PC-3 (cell line): ENCODE measurements around the gene ROBO2. TPM values are rescaled to one million over a fixed set of nuclear protein-coding genes. Genes with fewer than 3 reads are reported as not detected.

Experiments
- ATAC-seq: fragments of 200-7000 bp; cut with Tn5 transposase; 2 replicates; pipeline ENCODE4 v1.9.1; 2020; ENCODE audit warnings: mild to moderate bottlenecking, moderate library complexity
- BruUV-seq: library from RNA; stranded (reverse); fragments of 400-500 nt; replicated peaks from 2 replicates; lab custom pipeline; 2021; lab: Mats Ljungman, UMichigan
- CTCF ChIA-PET: fragments of 300-600 bp; sonication (Branson Sonifier 250); formaldehyde crosslinking; loops from one replicate; lab custom pipeline; 2022; ENCODE audit warnings: antibody characterized with exemption; lab: Charles Lee
- POLR2A ChIA-PET: fragments of 300-600 bp; sonication (Branson Sonifier 250); formaldehyde crosslinking; loops from one replicate; lab custom pipeline; 2022; ENCODE audit warnings: antibody characterized with exemption; ENCODE audit not compliant: unreplicated experiment; lab: Charles Lee
- DNase-seq: peaks from one replicate; pipeline ENCODE4 v3.0.0-alpha.2; 2015
- H2AFZ ChIP-seq: fragments of 300-600 bp; sonication (generic); 2 replicates; pipeline ENCODE4 v1.6.0; 2016; ENCODE audit warnings: antibody characterized with exemption, low read length
- H3F3A ChIP-seq: fragments of 300-600 bp; sonication (generic); one replicate; pipeline ENCODE4 v1.6.0; 2017; ENCODE audit warnings: antibody characterized with exemption, low read length, control low read depth, mild to moderate bottlenecking; ENCODE audit not compliant: unreplicated experiment
- H3K27ac ChIP-seq: fragments of 300-600 bp; sonication (generic); 2 replicates; pipeline ENCODE4 v1.5.1; 2016; ENCODE audit warnings: mild to moderate bottlenecking, low read length
- H3K27me3 ChIP-seq: fragments of 300-600 bp; sonication (generic); 2 replicates; pipeline ENCODE4 v1.6.1; 2016; ENCODE audit warnings: low read length, mixed read lengths
- H3K36me3 ChIP-seq: fragments of 300-600 bp; sonication (generic); 2 replicates; pipeline ENCODE4 v1.6.1; 2016; ENCODE audit warnings: low read depth, mixed run types, low read length, mixed read lengths
- H3K4me1 ChIP-seq: fragments of 300-600 bp; sonication (generic); 2 replicates; pipeline ENCODE4 v1.5.1; 2016; ENCODE audit warnings: low read length; ENCODE audit not compliant: insufficient read depth
- H3K4me2 ChIP-seq: fragments of 300-600 bp; sonication (generic); 2 replicates; pipeline ENCODE4 v1.6.0; 2016; ENCODE audit warnings: low read length
- H3K4me3 ChIP-seq: fragments of 300-600 bp; sonication (generic); 2 replicates; pipeline ENCODE4 v1.5.1; 2016; ENCODE audit warnings: mild to moderate bottlenecking, low read length, mixed read lengths
- H3K79me2 ChIP-seq: fragments of 300-600 bp; sonication (generic); 2 replicates; pipeline ENCODE4 v1.6.1; 2017; ENCODE audit warnings: low read length, mixed read lengths
- H3K9ac ChIP-seq: fragments of 300-600 bp; sonication (generic); 2 replicates; pipeline ENCODE4 v1.6.0; 2016; ENCODE audit warnings: mild to moderate bottlenecking, low read length
- H3K9me2 ChIP-seq: fragments of 300-600 bp; sonication (generic); replicated peaks from 2 replicates; pipeline ENCODE4 v1.6.1; 2016; ENCODE audit warnings: mixed run types, low read length, mixed read lengths
- H3K9me3 ChIP-seq: fragments of 300-600 bp; sonication (generic); 2 replicates; pipeline ENCODE4 v1.6.1; 2016; ENCODE audit warnings: low read length, mixed read lengths
- H4K20me1 ChIP-seq: fragments of 300-600 bp; sonication (generic); 2 replicates; pipeline ENCODE4 v1.6.1; 2016; ENCODE audit warnings: low read length, mixed read lengths
- EZH2 ChIP-seq: fragments of 300-600 bp; sonication (generic); IDR thresholded peaks from one replicate; pipeline ENCODE4 v1.6.1; 2017; ENCODE audit warnings: antibody characterized with exemption, mild to moderate bottlenecking, low read length; ENCODE audit not compliant: unreplicated experiment
- EZH2phosphoT487 ChIP-seq: fragments of 300-600 bp; sonication (generic); IDR thresholded peaks from 2 replicates; pipeline ENCODE4 v1.6.1; 2018; ENCODE audit warnings: mild to moderate bottlenecking, antibody characterized with exemption, low read length, borderline replicate concordance
- intact Hi-C: fragments of 100-400 bp; cut with micrococcal nuclease; formaldehyde crosslinking; loops from 2 replicates; pipeline ENCODE4 v1.9.0; 2023
- total RNA-seq: library from RNA; depleted of rRNA; stranded (reverse); fragments of >200 nt; gene quantifications from 2 replicates; pipeline ENCODE4 v1.2.3, GENCODE V29; 2014
- TF ChIP-seq, protein P1 (sequence below): fragments of 300-600 bp; sonication (generic); conservative IDR thresholded peaks from 2 replicates; pipeline ENCODE4 v1.5.1; 2017; ENCODE audit warnings: antibody characterized with exemption, low read depth, mild to moderate bottlenecking, low read length

Gene ROBO2
- total RNA-seq, 1 experiment from 2014 or later: not detected

DNA sequence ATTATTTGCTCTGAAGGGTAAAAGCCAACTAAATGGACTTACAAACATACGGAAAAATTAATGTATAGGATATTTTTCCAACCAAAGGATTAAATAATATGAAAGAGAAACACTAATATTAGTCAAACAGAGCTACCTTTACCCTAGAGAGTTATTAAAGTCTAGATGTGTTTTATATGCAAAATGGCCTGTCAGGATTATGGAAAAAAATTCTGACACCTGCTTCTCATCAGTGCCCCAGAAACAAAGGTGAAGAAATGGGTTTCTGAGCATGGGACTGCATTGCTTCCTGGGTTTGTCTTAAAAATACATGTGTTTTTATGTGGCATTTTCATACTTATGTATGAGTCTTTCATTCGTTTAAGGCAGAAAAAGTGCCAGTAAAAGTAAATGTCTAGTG, 148.3 kb downstream of the ROBO2 start:
- ChIA-PET CTCF (no interaction called here), POLR2A (no interaction called here)
- Histone ChIP-seq H3F3A (no peaks in the 10 kb centered on the region), H3K27me3 (peaks cover 20% of the 10 kb centered on the region; the same call in 1 of the 2 replicates), H3K27ac (no peak overlapping the region), H3K4me3 (no peak overlapping the region), H3K79me2 (no peaks in the 10 kb centered on the region), H3K4me2 (no peak overlapping the region), H2AFZ (no peak overlapping the region), H3K4me1 (no peaks in the 10 kb centered on the region), H3K9me2 (no peaks in the 10 kb centered on the region), H3K36me3 (no peaks in the 10 kb centered on the region), H3K9me3 (no peaks in the 10 kb centered on the region), H3K9ac (no peak overlapping the region), H4K20me1 (no peaks in the 10 kb centered on the region)
- intact Hi-C loops: no loop called here
- TF ChIP-seq EZH2: no peak
- TF ChIP-seq, protein P1, sequence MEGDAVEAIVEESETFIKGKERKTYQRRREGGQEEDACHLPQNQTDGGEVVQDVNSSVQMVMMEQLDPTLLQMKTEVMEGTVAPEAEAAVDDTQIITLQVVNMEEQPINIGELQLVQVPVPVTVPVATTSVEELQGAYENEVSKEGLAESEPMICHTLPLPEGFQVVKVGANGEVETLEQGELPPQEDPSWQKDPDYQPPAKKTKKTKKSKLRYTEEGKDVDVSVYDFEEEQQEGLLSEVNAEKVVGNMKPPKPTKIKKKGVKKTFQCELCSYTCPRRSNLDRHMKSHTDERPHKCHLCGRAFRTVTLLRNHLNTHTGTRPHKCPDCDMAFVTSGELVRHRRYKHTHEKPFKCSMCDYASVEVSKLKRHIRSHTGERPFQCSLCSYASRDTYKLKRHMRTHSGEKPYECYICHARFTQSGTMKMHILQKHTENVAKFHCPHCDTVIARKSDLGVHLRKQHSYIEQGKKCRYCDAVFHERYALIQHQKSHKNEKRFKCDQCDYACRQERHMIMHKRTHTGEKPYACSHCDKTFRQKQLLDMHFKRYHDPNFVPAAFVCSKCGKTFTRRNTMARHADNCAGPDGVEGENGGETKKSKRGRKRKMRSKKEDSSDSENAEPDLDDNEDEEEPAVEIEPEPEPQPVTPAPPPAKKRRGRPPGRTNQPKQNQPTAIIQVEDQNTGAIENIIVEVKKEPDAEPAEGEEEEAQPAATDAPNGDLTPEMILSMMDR: no peak
- no peak for TF ChIP-seq EZH2phosphoT487
- DNase-seq: no peak
- no TSS peak for BruUV-seq
- ATAC-seq: no peak

DNA sequence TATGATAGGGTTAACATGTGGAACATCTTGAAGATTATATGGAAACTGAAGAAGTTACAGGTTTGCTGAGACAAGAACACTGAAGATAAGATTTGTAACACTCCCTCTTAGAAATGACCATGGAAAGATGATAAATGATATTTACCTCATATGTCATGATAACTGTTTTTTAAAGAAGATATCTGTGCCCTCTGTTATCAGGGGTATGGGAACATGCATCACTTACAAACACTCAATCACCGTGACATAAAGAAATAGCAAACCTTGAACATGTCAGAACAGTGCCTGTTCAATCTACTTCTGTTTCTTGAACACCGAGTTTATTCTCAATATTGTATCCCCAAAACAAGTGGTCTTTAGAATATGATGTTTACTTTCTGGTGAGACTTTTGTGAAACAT, 149.4 kb downstream of the ROBO2 start:
- H3K27ac ChIP-seq: no peak overlapping the region
- H3K27me3 ChIP-seq: peaks cover 13% of the 10 kb centered on the region; the same call in 1 of the 2 replicates
- no peak overlapping the region for H3K4me3 ChIP-seq
- DNase-seq: no peak
- H3K9me2 ChIP-seq: no peaks in the 10 kb centered on the region
- H3K4me2 ChIP-seq: no peak overlapping the region
- no peaks in the 10 kb centered on the region for H3K36me3 ChIP-seq
- H3K79me2 ChIP-seq: no peaks in the 10 kb centered on the region
- no peak overlapping the region for H2AFZ ChIP-seq
- no peak for TF ChIP-seq EZH2phosphoT487
- TF ChIP-seq, protein P1: no peak
- TF ChIP-seq EZH2: no peak
- H3K9me3 ChIP-seq: no peaks in the 10 kb centered on the region
- H3K9ac ChIP-seq: no peak overlapping the region
- no TSS peak for BruUV-seq
- H3K4me1 ChIP-seq: no peaks in the 10 kb centered on the region
- intact Hi-C loops: no loop called here
- H3F3A ChIP-seq: no peaks in the 10 kb centered on the region
- no peaks in the 10 kb centered on the region for H4K20me1 ChIP-seq
- ChIA-PET CTCF (no interaction called here), POLR2A (no interaction called here)
- ATAC-seq: no peak

DNA sequence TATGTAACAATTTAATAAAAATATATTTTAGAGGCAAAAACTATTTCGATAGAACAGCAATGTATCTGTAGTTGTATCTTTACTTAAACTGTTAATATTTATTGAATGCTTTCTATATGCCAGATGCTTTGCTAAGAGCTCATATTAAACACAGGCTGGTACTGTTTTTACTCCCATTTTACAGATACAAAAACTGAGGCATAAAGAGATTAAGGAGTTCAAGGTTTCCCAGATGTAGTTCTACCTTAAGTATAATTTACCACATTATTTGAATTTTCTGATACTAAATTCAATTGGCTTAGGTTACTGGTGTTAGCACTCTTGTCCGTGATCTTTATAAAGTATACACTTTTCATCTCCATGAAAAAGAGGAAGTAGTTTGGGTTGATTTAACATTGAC, 149.8 kb downstream of the ROBO2 start:
- DNase-seq: no peak
- no TSS peak for BruUV-seq
- Histone ChIP-seq H3K9ac (no peak overlapping the region), H2AFZ (no peak overlapping the region), H3K4me1 (no peaks in the 10 kb centered on the region), H4K20me1 (no peaks in the 10 kb centered on the region), H3K79me2 (no peaks in the 10 kb centered on the region), H3K9me3 (no peaks in the 10 kb centered on the region), H3K4me3 (no peak overlapping the region), H3K4me2 (no peak overlapping the region), H3F3A (no peaks in the 10 kb centered on the region), H3K36me3 (no peaks in the 10 kb centered on the region), H3K27ac (no peak overlapping the region), H3K27me3 (peaks cover 10% of the 10 kb centered on the region; the same call in 1 of the 2 replicates), H3K9me2 (no peaks in the 10 kb centered on the region)
- CTCF ChIA-PET: no interaction called here
- no peak for ATAC-seq
- intact Hi-C loops: no loop called here
- POLR2A ChIA-PET: no interaction called here
- TF ChIP-seq EZH2: no peak
- TF ChIP-seq, protein P1: no peak
- no peak for TF ChIP-seq EZH2phosphoT487
